Measurements from ENCODE around the gene HEPN1. TPM values are rescaled to one million over a fixed set of nuclear protein-coding genes. Genes with fewer than 3 reads are reported as not detected.

The HEPN1 gene
- total and polyA plus RNA-seq, 2 experiments from 2014 or later = not detected

- DNase-seq (ENCODE audit: low spot score) = peak; percentile 94
- Histone ChIP-seq H2AFZ (peak overlapping the region; percentile 94), H3K4me1 (ENCODE audit: insufficient read depth) (peaks cover 13% of the 10 kb centered on the region; the same call in 1 of the 2 replicates), H3K9me2 (ENCODE audit: insufficient read depth) (no peaks in the 10 kb centered on the region), H3K27ac (ENCODE audit: low read depth) (no peak overlapping the region), H3K4me2 (peak overlapping the region; percentile 82), H3K36me3 (ENCODE audit: insufficient read depth) (no peaks in the 10 kb centered on the region), H3K79me2 (replicated peaks; ENCODE audit: insufficient read depth) (no peaks in the 10 kb centered on the region), H3K4me3 (peak overlapping the region; percentile 79), H4K20me1 (replicated peaks; ENCODE audit: insufficient read depth) (no peaks in the 10 kb centered on the region), H3F3A (replicated peaks; ENCODE audit: low read depth) (no peaks in the 10 kb centered on the region), H3K27me3 (ENCODE audit: insufficient read depth) (peaks cover 62% of the 10 kb centered on the region)
- TF ChIP-seq EZH2 (IDR thresholded peaks at IDR 0.05; ENCODE audit: low read depth, unreplicated experiment) (peak; percentile 32), CREB1 (CRISPR knock-in tag; IDR thresholded peaks at IDR 0.05; ENCODE audit: low read depth) (peak; percentile 43), POLR2AphosphoS5 (IDR thresholded peaks at IDR 0.05; ENCODE audit: low read depth) (peak; percentile 62), CTCF (conservative IDR thresholded peaks at IDR 0.05; ENCODE audit: low read depth in 2 of 2) (peak; percentile 54 to 69), ZNF114 (CRISPR knock-in tag; IDR thresholded peaks at IDR 0.05) (no peak), ZNF331 (CRISPR knock-in tag; IDR thresholded peaks at IDR 0.05; ENCODE audit: low read depth) (no peak), EZH2phosphoT487 (IDR thresholded peaks at IDR 0.05; ENCODE audit: unreplicated experiment) (no peak), NANOG (IDR thresholded peaks at IDR 0.05; ENCODE audit: borderline replicate concordance) (no peak), STAT1 (IDR thresholded peaks at IDR 0.05; ENCODE audit: unreplicated experiment) (no peak), ZNF462 (CRISPR knock-in tag; IDR thresholded peaks at IDR 0.05) (no peak), JUNB (IDR thresholded peaks at IDR 0.05; ENCODE audit: unreplicated experiment) (no peak), ETS1 (IDR thresholded peaks at IDR 0.05) (no peak; the same call in 1 of the 2 replicates), REST (IDR thresholded peaks at IDR 0.05; ENCODE audit: unreplicated experiment) (no peak)
- Mint-ChIP-seq H3K27ac (peak overlapping the region; percentile 92), H3K27me3 (ENCODE audit: insufficient read depth, low read depth, poor library complexity) (peaks cover 65% of the 10 kb centered on the region), H3K4me1 (peaks cover 31% of the 10 kb centered on the region), H3K36me3 (ENCODE audit: low read depth) (no peaks in the 10 kb centered on the region), H3K9me3 (no peaks in the 10 kb centered on the region), H3K4me3 (peak overlapping the region; percentile 88)
- peak; percentile 82 for ATAC-seq
These were observed 42.9 kb upstream of the HEPN1 start for GRCh38 chr11:124875943-124876817.

All from GM23338 (cell line).